Peyer's patch (tissue), 4 donors: ENCODE results near the gene PRPF18. TPM values are rescaled to one million over a fixed set of nuclear protein-coding genes. Genes with fewer than 3 reads are reported as not detected.

ENCODE experiments used
- DNase-seq, 3 donors: peaks; one replicate each; pipeline ENCODE4 v3.0.0-alpha.2; 2017 to 2019
- H3K27ac ChIP-seq, 4 donors: fragments of 200-600 bp; sonication (generic); one replicate each; pipeline ENCODE4 v1.5.1; 2016 to 2019
- H3K27me3 ChIP-seq, 2 donors: fragments of 200-600 bp; sonication (generic); one replicate each; pipeline ENCODE4 v1.5.1; 2019
- H3K36me3 ChIP-seq, 3 donors: fragments of 200-600 bp; sonication (generic); one replicate each; pipeline ENCODE4 v1.5.1; 2016 to 2019
- H3K4me1 ChIP-seq, 4 donors: fragments of 200-600 bp; sonication (generic); one replicate each; pipeline ENCODE4 v1.5.1; 2016 to 2019
- H3K4me3 ChIP-seq, 4 donors: fragments of 200-600 bp; sonication (generic); 1 replicate in 3 of 4; 2 replicates in 1 of 4; pipeline ENCODE4 v1.5.1; 2016 to 2019; ENCODE audit warnings: mild to moderate bottlenecking in 1 of 4
- H3K9me3 ChIP-seq, 4 donors: fragments of 200-600 bp; sonication (generic); one replicate each; pipeline ENCODE4 v1.5.1; 2016 to 2019; ENCODE audit warnings: mild to moderate bottlenecking in 1 of 4
- POLR2A ChIP-seq, 2 donors: fragments of 450-650 bp; IDR thresholded peaks; one replicate each; pipeline ENCODE4 v1.5.1; 2017; ENCODE audit warnings: antibody characterized with exemption in 2 of 2, mild to moderate bottlenecking in 2 of 2, moderate library complexity in 2 of 2
- total RNA-seq, 4 donors: library from RNA; depleted of rRNA; stranded (reverse); fragments of >200 nt; gene quantifications; one replicate each; pipeline ENCODE4 v1.1.0, GENCODE V29; 2016
- TF ChIP-seq, protein P1 (sequence below), 6 experiments: fragments of 450-650 bp in 4 of 6; fragments of 200-600 bp in 2 of 6; sonication (generic) in 1 of 6; IDR thresholded peaks; one replicate each; pipeline ENCODE4 v1.5.1; 2017 to 2019; ENCODE audit warnings: antibody characterized with exemption in 6 of 6, mild to moderate bottlenecking in 3 of 6, moderate library complexity in 1 of 6

The PRPF18 gene
- total RNA-seq, 4 donors from 2014 or later, result 39.9 to 175 (median 49.6) TPM

DNA sequence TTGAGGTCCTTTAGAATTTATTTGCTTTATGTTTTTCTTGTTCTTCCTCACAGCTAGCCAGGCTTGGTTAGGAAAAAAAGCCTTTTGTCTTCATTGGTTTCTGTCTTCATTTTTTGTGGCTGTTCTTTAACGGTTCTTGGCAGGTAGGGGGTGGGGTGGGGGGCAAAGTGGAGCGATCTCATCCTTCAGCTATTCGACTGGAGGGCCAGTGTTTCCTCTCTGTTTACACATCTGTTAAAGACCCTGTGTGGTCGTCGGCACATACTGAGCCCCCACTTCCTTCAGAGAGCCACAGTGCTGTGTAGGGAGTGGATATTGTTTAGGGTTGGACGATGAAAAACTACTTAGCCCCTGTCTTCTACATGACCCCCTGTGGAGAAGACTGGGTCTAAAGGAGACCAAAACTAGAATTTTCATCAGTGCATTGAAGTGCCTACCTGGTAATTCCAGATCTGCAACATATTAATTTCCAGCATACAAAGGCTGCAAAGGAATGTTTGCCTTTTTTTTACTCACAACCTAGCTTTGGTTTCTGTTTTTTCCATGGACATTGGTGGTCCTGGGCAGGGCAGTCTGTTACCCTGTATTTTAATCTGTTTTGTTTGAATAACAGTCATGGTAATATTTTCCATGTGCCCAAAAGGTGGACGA, 29.0 kb downstream of the PRPF18 start:
- H3K4me1 ChIP-seq, result no peaks in the 10 kb centered on the region
- H3K36me3 ChIP-seq, result peaks cover 0 to 58% (median 0%) of the 10 kb centered on the region in 3 donors

DNA sequence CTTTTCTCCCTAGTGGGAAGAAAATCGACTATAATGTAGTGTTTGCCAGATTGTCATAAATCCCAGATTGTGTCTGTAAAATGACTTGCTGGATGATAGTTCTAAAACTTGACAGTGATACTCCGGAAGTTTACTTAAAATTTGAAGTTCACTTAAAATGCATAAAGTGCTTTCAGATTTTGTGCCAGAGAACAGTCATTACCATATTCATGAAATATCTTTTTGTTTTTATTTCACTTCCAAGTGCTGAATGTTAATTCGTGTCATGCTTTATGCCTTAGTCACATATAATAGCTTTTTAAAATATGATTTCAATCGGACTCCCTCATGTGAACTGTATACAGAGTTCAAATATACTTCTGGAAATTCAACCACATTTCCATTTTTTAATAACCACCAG, 30.4 kb downstream of the PRPF18 start:
- TF ChIP-seq, protein P1, sequence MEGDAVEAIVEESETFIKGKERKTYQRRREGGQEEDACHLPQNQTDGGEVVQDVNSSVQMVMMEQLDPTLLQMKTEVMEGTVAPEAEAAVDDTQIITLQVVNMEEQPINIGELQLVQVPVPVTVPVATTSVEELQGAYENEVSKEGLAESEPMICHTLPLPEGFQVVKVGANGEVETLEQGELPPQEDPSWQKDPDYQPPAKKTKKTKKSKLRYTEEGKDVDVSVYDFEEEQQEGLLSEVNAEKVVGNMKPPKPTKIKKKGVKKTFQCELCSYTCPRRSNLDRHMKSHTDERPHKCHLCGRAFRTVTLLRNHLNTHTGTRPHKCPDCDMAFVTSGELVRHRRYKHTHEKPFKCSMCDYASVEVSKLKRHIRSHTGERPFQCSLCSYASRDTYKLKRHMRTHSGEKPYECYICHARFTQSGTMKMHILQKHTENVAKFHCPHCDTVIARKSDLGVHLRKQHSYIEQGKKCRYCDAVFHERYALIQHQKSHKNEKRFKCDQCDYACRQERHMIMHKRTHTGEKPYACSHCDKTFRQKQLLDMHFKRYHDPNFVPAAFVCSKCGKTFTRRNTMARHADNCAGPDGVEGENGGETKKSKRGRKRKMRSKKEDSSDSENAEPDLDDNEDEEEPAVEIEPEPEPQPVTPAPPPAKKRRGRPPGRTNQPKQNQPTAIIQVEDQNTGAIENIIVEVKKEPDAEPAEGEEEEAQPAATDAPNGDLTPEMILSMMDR (IDR thresholded peaks at IDR 0.05), result no peak
- no peak for TF ChIP-seq POLR2A (IDR thresholded peaks at IDR 0.05)
- no peaks in the 10 kb centered on the region for H3K27me3 ChIP-seq
- no peak overlapping the region for H3K27ac ChIP-seq
- no peak for DNase-seq
- no peaks in the 10 kb centered on the region for H3K9me3 ChIP-seq
- no peaks in the 10 kb centered on the region for H3K4me1 ChIP-seq
- no peak overlapping the region for H3K4me3 ChIP-seq
- H3K36me3 ChIP-seq, result peaks cover 0 to 62% (median 0%) of the 10 kb centered on the region in 3 donors

More for the DNA sequence above, 29.0 kb downstream of the PRPF18 start:
- Histone ChIP-seq H3K4me3 (no peak overlapping the region), H3K27me3 (no peaks in the 10 kb centered on the region), H3K27ac (no peak overlapping the region), H3K9me3 (no peaks in the 10 kb centered on the region)
- no peak for DNase-seq
- TF ChIP-seq, protein P1 (IDR thresholded peaks at IDR 0.05), result no peak
- TF ChIP-seq POLR2A (IDR thresholded peaks at IDR 0.05), result no peak

DNA sequence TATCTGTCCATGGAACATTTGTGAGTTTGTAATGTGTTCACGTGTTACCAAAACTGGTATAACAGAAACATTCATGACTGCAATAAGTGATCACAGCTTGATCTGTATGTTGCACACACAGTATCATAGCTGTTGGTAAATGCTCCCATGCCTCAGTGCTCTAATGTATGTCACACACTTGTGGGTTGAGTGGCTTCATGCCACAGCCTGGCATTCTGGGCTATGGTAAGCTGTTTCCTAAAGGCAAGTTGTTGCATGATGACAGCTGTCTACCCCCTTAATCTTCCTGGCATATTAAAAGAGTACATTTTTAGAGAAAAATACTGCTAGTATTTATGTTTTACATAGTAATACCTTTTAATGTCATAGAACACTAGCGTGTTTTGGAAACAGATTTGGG, 35.2 kb downstream of the PRPF18 start:
- H3K27ac ChIP-seq, result no peak overlapping the region
- no peak for DNase-seq
- no peak overlapping the region for H3K4me3 ChIP-seq
- no peaks in the 10 kb centered on the region for H3K4me1 ChIP-seq
- H3K27me3 ChIP-seq, result no peaks in the 10 kb centered on the region
- peaks cover 0 to 45% (median 0%) of the 10 kb centered on the region in 3 donors for H3K36me3 ChIP-seq
- TF ChIP-seq POLR2A (IDR thresholded peaks at IDR 0.05), result no peak
- TF ChIP-seq, protein P1 (IDR thresholded peaks at IDR 0.05), result no peak
- H3K9me3 ChIP-seq, result no peaks in the 10 kb centered on the region

- TF ChIP-seq POLR2A (IDR thresholded peaks at IDR 0.05), result no peak
- TF ChIP-seq, protein P1 (IDR thresholded peaks at IDR 0.05), result no peak
- Histone ChIP-seq H3K27me3 (no peaks in the 10 kb centered on the region), H3K27ac (no peak overlapping the region), H3K36me3 (peaks cover 0 to 24% (median 0%) of the 10 kb centered on the region in 3 donors), H3K4me1 (no peaks in the 10 kb centered on the region), H3K4me3 (no peak overlapping the region), H3K9me3 (no peaks in the 10 kb centered on the region)
- DNase-seq, result no peak
These were observed 37.9 kb downstream of the PRPF18 start for GRCh38 chr10:13624630-13625029.

GRCh38 chr10:13627459-13628310, 40.9 kb downstream of the PRPF18 start:
- TF ChIP-seq, protein P1 (IDR thresholded peaks at IDR 0.05), result no peak
- no peak for TF ChIP-seq POLR2A (IDR thresholded peaks at IDR 0.05)
- Histone ChIP-seq H3K27me3 (no peaks in the 10 kb centered on the region), H3K9me3 (no peaks in the 10 kb centered on the region), H3K4me1 (peaks cover 0 to under 1% (median 0%) of the 10 kb centered on the region in 4 donors), H3K27ac (no peak overlapping the region), H3K36me3 (peaks cover 0 to 18% (median 0%) of the 10 kb centered on the region in 3 donors), H3K4me3 (no peak overlapping the region)
- DNase-seq, result no peak
